Measurements from ENCODE around the gene TBC1D16.

TBC1D16 gene

DNA sequence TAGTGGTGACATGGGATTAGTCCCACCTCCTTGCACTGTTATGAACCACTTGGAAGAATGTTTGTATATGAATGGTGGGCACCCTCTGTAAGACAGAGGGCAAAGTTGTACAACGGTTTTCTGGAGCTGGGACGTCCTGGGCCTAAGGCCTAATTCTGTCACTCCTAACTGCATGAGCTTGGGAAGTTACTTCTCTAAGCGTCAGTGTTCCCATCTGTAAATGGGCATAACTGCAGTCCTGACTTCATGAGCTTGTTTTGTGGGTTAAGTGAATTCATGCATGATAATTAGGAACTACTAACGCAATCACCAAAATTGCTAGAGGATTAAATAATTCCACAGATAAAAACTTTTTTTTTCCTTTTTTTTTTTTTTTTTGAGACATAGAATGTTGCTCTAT is 1.8 kb downstream of the TBC1D16 start:
- H3K27me3 ChIP-seq (ENCODE audit: insufficient read depth, low read depth), result peaks cover 8% of the 10 kb centered on the region; the same call in 1 of the 2 replicates
- no peak overlapping the region for H3K4me3 ChIP-seq (IDR thresholded peaks at IDR 0.05; ENCODE audit: insufficient read depth, low read depth, low read length)
- TF ChIP-seq, protein P1, sequence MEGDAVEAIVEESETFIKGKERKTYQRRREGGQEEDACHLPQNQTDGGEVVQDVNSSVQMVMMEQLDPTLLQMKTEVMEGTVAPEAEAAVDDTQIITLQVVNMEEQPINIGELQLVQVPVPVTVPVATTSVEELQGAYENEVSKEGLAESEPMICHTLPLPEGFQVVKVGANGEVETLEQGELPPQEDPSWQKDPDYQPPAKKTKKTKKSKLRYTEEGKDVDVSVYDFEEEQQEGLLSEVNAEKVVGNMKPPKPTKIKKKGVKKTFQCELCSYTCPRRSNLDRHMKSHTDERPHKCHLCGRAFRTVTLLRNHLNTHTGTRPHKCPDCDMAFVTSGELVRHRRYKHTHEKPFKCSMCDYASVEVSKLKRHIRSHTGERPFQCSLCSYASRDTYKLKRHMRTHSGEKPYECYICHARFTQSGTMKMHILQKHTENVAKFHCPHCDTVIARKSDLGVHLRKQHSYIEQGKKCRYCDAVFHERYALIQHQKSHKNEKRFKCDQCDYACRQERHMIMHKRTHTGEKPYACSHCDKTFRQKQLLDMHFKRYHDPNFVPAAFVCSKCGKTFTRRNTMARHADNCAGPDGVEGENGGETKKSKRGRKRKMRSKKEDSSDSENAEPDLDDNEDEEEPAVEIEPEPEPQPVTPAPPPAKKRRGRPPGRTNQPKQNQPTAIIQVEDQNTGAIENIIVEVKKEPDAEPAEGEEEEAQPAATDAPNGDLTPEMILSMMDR (conservative IDR thresholded peaks at IDR 0.05; ENCODE audit: low read depth, low read length), result no peak
- no peaks in the 10 kb centered on the region for H3K79me2 ChIP-seq (ENCODE audit: insufficient read depth, low read depth)
- no peak overlapping the region for H3K27ac ChIP-seq
- H2AFZ ChIP-seq (ENCODE audit: low read depth), result no peak overlapping the region
- H3K4me1 ChIP-seq (ENCODE audit: low read depth, poor library complexity, severe bottlenecking), result peaks cover 39% of the 10 kb centered on the region
- no peak overlapping the region for H3K4me2 ChIP-seq
- no peak overlapping the region for H3K9ac ChIP-seq
- H3K36me3 ChIP-seq (ENCODE audit: insufficient read depth), result no peaks in the 10 kb centered on the region
- H4K20me1 ChIP-seq (ENCODE audit: insufficient read depth), result no peaks in the 10 kb centered on the region

DNA sequence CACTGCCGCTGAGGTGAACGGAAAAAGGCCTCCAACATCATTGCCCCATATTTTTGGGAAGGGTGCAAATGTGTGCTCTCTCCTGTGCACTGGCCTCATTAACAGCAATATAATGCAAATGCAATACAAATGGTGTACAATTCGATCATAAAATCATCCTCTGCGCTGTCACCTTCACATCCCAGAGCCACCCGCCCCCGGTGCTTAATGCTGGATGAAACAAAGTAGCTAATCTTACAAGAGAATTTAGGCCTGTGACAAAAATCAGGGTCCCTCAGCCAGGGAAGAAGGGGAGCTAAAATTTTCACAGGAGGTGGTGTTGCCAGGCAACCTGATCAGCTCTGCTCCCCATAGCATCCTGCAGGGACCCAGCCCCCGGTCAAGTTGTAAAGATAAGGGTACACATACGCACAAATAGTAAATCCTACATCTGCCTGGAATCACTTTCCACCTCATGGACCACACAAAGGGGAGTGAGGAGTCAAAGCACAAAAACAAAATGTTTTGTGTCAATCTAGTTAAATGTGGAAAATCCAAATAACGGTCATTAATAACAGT is 3.0 kb downstream of the TBC1D16 start:
- H3K27me3 ChIP-seq (ENCODE audit: insufficient read depth, low read depth), result peaks cover 8% of the 10 kb centered on the region; the same call in 1 of the 2 replicates
- no peak overlapping the region for H3K27ac ChIP-seq

DNA sequence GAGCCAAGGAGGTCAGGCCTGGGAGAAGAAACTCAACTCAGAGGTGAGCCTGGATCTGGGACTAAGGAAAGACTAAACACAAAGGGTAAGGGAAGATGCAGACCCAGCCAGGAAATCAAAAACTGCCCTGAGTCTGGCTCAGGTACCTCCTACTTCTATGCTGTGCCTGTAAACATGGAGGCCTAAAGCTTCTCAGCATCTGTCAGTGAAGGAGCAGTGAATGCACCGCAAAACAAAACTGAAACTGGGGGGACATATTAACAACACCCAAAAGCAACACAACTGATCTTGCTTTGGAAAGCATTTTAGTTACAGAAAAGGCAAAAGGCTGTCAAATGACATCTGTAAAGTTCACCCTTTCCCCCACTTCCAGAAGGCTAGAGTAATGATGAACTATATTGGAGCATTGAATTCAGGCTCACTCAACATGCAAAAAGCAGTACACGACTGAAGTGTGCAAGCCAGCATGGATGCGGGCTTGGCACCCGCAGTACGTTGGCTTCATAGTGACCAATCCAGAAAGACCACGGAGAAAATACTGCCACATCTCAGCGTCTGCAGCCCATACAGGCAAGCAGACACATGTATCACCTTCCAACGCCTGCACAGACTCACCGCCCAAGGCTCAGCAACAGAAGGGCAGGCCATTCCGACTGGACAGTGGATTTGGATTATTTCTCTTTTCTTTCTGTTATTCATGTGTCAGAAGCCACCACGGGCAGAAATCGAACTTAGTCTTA is 3.8 kb downstream of the TBC1D16 start:
- H3K4me1 ChIP-seq (ENCODE audit: low read depth, poor library complexity, severe bottlenecking), result peaks cover 52% of the 10 kb centered on the region
- no peaks in the 10 kb centered on the region for H3K79me2 ChIP-seq (ENCODE audit: insufficient read depth, low read depth)
- H4K20me1 ChIP-seq (ENCODE audit: insufficient read depth), result no peaks in the 10 kb centered on the region
- peaks cover 8% of the 10 kb centered on the region; the same call in 1 of the 2 replicates for H3K27me3 ChIP-seq (ENCODE audit: insufficient read depth, low read depth)
- H3K9ac ChIP-seq, result no peak overlapping the region
- H2AFZ ChIP-seq (ENCODE audit: low read depth), result no peak overlapping the region
- H3K27ac ChIP-seq, result peak overlapping the region; percentile 43; the same call in 1 of the 2 replicates
- TF ChIP-seq, protein P1 (conservative IDR thresholded peaks at IDR 0.05; ENCODE audit: low read depth, low read length), result no peak
- peak overlapping the region; percentile 34; the same call in 1 of the 2 replicates for H3K4me2 ChIP-seq
- H3K4me3 ChIP-seq (IDR thresholded peaks at IDR 0.05; ENCODE audit: insufficient read depth, low read depth, low read length), result no peak overlapping the region
- H3K36me3 ChIP-seq (ENCODE audit: insufficient read depth), result no peaks in the 10 kb centered on the region

More for the DNA sequence above, 3.0 kb downstream of the TBC1D16 start:
- TF ChIP-seq, protein P1 (conservative IDR thresholded peaks at IDR 0.05; ENCODE audit: low read depth, low read length), result no peak
- Histone ChIP-seq H4K20me1 (ENCODE audit: insufficient read depth) (no peaks in the 10 kb centered on the region), H3K79me2 (ENCODE audit: insufficient read depth, low read depth) (no peaks in the 10 kb centered on the region), H3K4me1 (ENCODE audit: low read depth, poor library complexity, severe bottlenecking) (peaks cover 50% of the 10 kb centered on the region), H3K9ac (no peak overlapping the region), H3K4me3 (IDR thresholded peaks at IDR 0.05; ENCODE audit: insufficient read depth, low read depth, low read length) (no peak overlapping the region), H3K4me2 (no peak overlapping the region), H2AFZ (ENCODE audit: low read depth) (no peak overlapping the region), H3K36me3 (ENCODE audit: insufficient read depth) (no peaks in the 10 kb centered on the region)

DNA sequence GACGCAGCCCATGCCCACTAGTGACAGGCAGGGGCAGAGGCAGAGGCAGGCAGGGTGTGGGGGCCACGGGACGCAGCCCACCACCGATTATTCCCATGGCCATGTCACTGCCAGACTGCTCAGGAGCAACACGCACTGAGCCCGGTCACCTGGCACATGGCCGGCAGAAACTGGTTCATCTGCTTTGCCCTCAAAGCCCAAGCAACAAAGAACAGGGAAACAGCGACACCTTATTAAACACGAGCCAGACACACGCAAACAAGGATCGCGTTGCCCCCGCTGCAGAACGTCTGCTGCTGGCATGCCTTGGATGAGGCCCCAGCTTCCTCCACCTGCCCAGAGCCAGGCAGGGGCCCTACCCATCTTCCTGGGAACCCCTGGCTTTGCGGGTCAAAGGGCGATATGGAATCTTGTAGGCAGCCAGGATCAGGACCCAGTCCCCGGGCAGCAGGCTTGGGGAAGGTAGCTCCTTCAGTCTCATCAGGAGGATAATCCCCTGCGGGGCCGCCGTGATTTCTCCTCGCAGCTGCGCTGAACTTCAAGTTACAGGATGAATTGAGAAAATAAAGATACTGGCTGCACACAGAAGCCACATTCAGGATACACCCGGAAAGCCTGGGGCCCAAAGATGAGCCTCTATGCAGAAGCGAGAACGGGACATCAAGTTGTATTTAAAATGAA is 4.8 kb downstream of the TBC1D16 start:
- Histone ChIP-seq H3K4me2 (peak overlapping the region; percentile 34; the same call in 1 of the 2 replicates), H2AFZ (ENCODE audit: low read depth) (no peak overlapping the region), H3K27ac (no peak overlapping the region), H3K27me3 (ENCODE audit: insufficient read depth, low read depth) (peaks cover 8% of the 10 kb centered on the region; the same call in 1 of the 2 replicates), H3K36me3 (ENCODE audit: insufficient read depth) (no peaks in the 10 kb centered on the region), H3K4me1 (ENCODE audit: low read depth, poor library complexity, severe bottlenecking) (peaks cover 52% of the 10 kb centered on the region), H4K20me1 (ENCODE audit: insufficient read depth) (no peaks in the 10 kb centered on the region), H3K4me3 (IDR thresholded peaks at IDR 0.05; ENCODE audit: insufficient read depth, low read depth, low read length) (no peak overlapping the region), H3K79me2 (ENCODE audit: insufficient read depth, low read depth) (no peaks in the 10 kb centered on the region), H3K9ac (no peak overlapping the region)
- TF ChIP-seq, protein P1 (conservative IDR thresholded peaks at IDR 0.05; ENCODE audit: low read depth, low read length), result no peak

Data from KMS-11 (cell line).